Kidney (tissue), 14 donors: ENCODE data around the gene PLRG1. TPM values are rescaled to one million over a fixed set of nuclear protein-coding genes. Genes with fewer than 3 reads are reported as not detected.

ENCODE experiments used
- DNase-seq, 5 donors: peaks; one replicate each; pipeline ENCODE4 v3.0.0-alpha.2; 2013 to 2020
- FAIRE-seq: peaks from 2 replicates; lab custom pipeline; 2012; peaks lifted over from hg19 to GRCh38; lab: Jason Lieb, UNC
- H3K27ac ChIP-seq, 2 donors: one replicate each; pipeline ENCODE4 v1.7.0; 2013; ENCODE audit warnings: low read depth in 2 of 2, low read length in 2 of 2, inconsistent platforms in 1 of 2
- H3K27me3 ChIP-seq: one replicate; pipeline ENCODE4 v1.7.1; 2013; ENCODE audit warnings: low read length, inconsistent platforms; ENCODE audit not compliant: control insufficient read depth, insufficient read depth
- H3K36me3 ChIP-seq, 3 donors: one replicate each; pipeline versions ENCODE4 v1.7.0 to v1.7.1; 2013; ENCODE audit warnings: low read length in 3 of 3, control low read depth in 1 of 3, inconsistent platforms in 1 of 3; ENCODE audit not compliant: insufficient read depth in 3 of 3, control insufficient read depth in 2 of 3
- H3K4me1 ChIP-seq, 3 donors: one replicate each; pipeline versions ENCODE4 v1.7.0 to v1.7.1; 2013; ENCODE audit warnings: low read length in 3 of 3, inconsistent platforms in 1 of 3, low read depth in 1 of 3; ENCODE audit not compliant: control insufficient read depth in 2 of 3, insufficient read depth in 2 of 3
- H3K4me3 ChIP-seq, 3 donors: one replicate each; pipeline versions ENCODE4 v1.7.0 to v1.8.1; 2013; ENCODE audit warnings: low read length in 3 of 3, control low read depth in 1 of 3, inconsistent platforms in 1 of 3
- H3K9ac ChIP-seq, 3 donors: one replicate each; pipeline versions ENCODE4 v1.7.0 to v1.7.1; 2013; ENCODE audit warnings: low read length in 3 of 3, control low read depth in 1 of 3, inconsistent platforms in 1 of 3
- H3K9me3 ChIP-seq, 3 donors: one replicate each; pipeline versions ENCODE4 v1.7.0 to v1.7.1; 2013; ENCODE audit warnings: low read length in 3 of 3, control low read depth in 1 of 3, inconsistent platforms in 1 of 3; ENCODE audit not compliant: control insufficient read depth in 2 of 3, insufficient read depth in 1 of 3
- intact Hi-C: fragments of 100-400 bp; cut with DNase I; formaldehyde crosslinking; loops from one replicate; pipeline ENCODE4 v1.11.1; 2022
- polyA plus RNA-seq: library from polyadenylated mRNA; stranded (reverse); fragments of 350-450 nt; fragmentation: Illumina TruSeq; extraction: RNeasy Lipid Tissue Mini Kit (QIAGEN cat#74804); gene quantifications from one replicate; pipeline ENCODE4 v1.2.3, GENCODE V29; 2014; ENCODE audit warnings: low read depth, low replicate concordance; ENCODE audit not compliant: insufficient read depth
- total RNA-seq: library from RNA; stranded (reverse); fragmentation: NEBNext Ultra II Directional; extraction: Animal tissue kit (Norgen Biotek cat#: 25700); gene quantifications from one replicate; pipeline ENCODE4 v1.2.1, GENCODE V29; 2021
- TF ChIP-seq, protein P1 (sequence below): IDR thresholded peaks from 3 replicates; pipeline ENCODE4 v1.5.1; 2012; ENCODE audit warnings: mild to moderate bottlenecking, moderate library complexity, borderline replicate concordance; ENCODE audit not compliant: insufficient read depth; ENCODE audit errors: extremely low read depth
- donor health status: control.
- donor health status: control.
- donor health status: control.
- donor health status: control.
- donor health status: control.
- donor health status: DM: yes; HTN: yes; CAD: no.
- donor health status: Normal renal cell carcinoma (clear cell type).

PLRG1 gene
- total and polyA plus RNA-seq, 2 donors from 2014 or later: 54.6 to 69.7 TPM

DNA sequence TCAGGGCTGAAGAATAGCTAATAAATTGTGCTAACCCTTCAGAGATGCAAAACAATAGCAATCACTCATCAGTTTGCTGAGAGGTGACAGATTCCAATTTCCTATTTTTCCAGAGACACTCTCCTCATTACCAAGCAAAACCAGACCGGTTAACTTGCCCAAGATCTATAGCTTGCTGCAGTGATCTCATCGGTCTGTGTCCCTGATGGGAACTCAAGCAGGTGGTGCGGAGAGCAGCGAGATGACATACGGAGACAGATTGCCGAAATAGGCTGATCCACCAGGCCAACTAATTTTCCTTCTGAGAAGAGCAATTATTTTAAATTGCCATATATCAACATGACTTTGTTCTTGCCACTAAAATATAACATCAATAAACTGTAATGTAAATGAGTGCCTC is 48.1 kb downstream of the PLRG1 start:
- TF ChIP-seq, protein P1, sequence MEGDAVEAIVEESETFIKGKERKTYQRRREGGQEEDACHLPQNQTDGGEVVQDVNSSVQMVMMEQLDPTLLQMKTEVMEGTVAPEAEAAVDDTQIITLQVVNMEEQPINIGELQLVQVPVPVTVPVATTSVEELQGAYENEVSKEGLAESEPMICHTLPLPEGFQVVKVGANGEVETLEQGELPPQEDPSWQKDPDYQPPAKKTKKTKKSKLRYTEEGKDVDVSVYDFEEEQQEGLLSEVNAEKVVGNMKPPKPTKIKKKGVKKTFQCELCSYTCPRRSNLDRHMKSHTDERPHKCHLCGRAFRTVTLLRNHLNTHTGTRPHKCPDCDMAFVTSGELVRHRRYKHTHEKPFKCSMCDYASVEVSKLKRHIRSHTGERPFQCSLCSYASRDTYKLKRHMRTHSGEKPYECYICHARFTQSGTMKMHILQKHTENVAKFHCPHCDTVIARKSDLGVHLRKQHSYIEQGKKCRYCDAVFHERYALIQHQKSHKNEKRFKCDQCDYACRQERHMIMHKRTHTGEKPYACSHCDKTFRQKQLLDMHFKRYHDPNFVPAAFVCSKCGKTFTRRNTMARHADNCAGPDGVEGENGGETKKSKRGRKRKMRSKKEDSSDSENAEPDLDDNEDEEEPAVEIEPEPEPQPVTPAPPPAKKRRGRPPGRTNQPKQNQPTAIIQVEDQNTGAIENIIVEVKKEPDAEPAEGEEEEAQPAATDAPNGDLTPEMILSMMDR: no peak
- Histone ChIP-seq H3K4me3 (no peak overlapping the region), H3K9ac (no peak overlapping the region), H3K27me3 (no peaks in the 10 kb centered on the region), H3K4me1 (no peaks in the 10 kb centered on the region), H3K36me3 (no peaks in the 10 kb centered on the region), H3K27ac (no peak overlapping the region), H3K9me3 (no peaks in the 10 kb centered on the region)
- no peak for DNase-seq
- intact Hi-C loops: no loop called here
- no peak for FAIRE-seq

DNA sequence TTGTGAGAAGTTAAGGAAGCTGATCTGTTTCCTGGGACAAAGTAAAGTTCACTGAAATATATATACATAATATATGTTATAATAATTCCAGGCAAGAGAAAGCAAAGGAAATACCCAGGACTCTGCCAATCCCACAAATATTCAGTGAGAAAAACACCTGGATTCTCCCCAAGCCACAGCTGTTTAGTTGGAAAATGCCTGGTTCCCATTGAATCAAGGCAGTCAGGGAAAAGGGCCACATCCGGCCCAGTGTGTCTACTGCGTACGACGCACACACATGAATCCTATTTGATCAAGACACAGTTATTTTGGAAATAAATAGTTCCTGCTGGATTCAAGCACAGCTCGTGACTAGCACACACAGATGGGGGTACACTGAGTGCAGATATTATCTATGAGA is 52.3 kb downstream of the PLRG1 start:
- FAIRE-seq (no peak), DNase-seq (no peak)
- intact Hi-C loops: no loop called here
- H3K4me3 ChIP-seq: no peak overlapping the region
- H3K27me3 ChIP-seq: no peaks in the 10 kb centered on the region
- no peak overlapping the region for H3K9ac ChIP-seq
- TF ChIP-seq, protein P1: no peak
- H3K36me3 ChIP-seq: no peaks in the 10 kb centered on the region
- H3K9me3 ChIP-seq: no peaks in the 10 kb centered on the region
- no peaks in the 10 kb centered on the region for H3K4me1 ChIP-seq
- no peak overlapping the region for H3K27ac ChIP-seq

DNA sequence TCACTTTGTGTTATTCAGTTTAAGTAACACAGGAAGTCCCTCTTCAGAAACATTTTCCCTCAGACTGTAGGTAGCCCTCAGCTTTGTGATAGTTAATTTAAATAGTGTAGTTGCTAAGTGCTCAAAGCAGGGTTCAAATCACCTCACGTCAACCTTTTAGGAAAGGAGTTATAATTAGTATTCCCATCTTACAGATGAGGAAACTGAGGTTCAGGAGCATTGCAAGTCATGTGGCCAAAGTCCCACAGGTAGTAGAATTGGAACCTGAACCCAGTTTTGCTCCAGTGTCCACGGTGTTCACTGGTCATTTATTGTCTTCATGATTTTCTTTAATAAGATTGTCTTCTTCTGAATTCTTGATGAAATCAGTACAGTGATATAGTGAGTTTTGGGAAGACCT is 54.3 kb downstream of the PLRG1 start:
- Histone ChIP-seq H3K27me3 (no peaks in the 10 kb centered on the region), H3K4me1 (peaks cover 0 to 3% (median 2%) of the 10 kb centered on the region in 3 donors), H3K9me3 (no peaks in the 10 kb centered on the region), H3K4me3 (no peak overlapping the region), H3K27ac (no peak overlapping the region), H3K36me3 (no peaks in the 10 kb centered on the region), H3K9ac (no peak overlapping the region)
- intact Hi-C loops: no loop called here
- TF ChIP-seq, protein P1: no peak
- FAIRE-seq (no peak), DNase-seq (no peak)

DNA sequence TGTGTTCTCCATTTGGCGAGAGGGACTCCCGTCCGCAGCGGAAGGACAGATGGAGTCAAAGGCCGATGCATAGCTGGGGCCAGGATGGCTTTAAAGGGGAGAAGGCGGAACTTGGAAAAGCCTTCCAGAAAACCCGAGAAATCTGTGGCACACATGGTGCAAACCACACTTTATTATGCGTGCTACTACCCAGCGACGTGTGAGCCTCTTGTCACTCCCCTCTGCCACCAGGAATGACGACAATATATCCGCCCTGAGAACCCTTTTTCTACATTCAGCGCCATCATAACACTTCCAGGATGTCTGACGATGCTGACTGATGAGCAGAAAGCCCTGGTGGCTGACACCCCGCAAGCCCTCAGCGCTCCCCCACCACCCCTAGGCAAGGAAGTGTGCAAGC is 57.9 kb downstream of the PLRG1 start:
- H3K27ac ChIP-seq: no peak overlapping the region
- DNase-seq (peak in 1 of 5 donors; percentile 52), FAIRE-seq (no peak)
- no peak overlapping the region for H3K9ac ChIP-seq
- H3K36me3 ChIP-seq: no peaks in the 10 kb centered on the region
- H3K4me3 ChIP-seq: peak overlapping the region in 1 of 3 donors; percentile 55
- peaks cover 0 to 7% (median 3%) of the 10 kb centered on the region in 3 donors for H3K4me1 ChIP-seq
- H3K27me3 ChIP-seq: peaks cover 4% of the 10 kb centered on the region
- intact Hi-C loops: no loop called here
- H3K9me3 ChIP-seq: no peaks in the 10 kb centered on the region
- TF ChIP-seq, protein P1: no peak
